ENCODE measurements around the gene EPB41.

DNA sequence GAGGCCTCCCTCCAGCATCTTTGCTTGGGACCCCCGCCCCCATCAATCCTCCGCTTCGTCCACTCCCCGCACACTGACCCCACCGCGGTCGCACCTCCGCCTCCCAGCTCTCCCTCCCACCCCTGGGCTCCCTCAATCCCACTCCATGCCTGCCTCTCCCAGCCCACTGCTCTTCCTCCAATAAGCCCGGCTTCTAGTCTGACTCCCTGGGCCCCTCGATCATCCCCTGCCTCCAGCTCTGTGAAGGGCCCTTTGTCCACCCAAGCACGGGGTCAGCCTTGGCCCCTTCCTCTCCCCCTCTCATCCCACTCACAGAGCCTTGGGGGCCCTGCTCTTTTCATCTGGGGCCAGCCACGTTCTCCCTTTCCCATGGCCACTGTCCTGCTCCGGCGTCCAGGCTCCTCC, 210.9 kb downstream of the EPB41 start:
- TF ChIP-seq POLR2A (IDR thresholded peaks at IDR 0.05) (no peak), POLR2AphosphoS5 (IDR thresholded peaks at IDR 0.05) (no peak), EP300 (IDR thresholded peaks at IDR 0.05; ENCODE audit: low read depth) (no peak)
- TF ChIP-seq, protein P1, sequence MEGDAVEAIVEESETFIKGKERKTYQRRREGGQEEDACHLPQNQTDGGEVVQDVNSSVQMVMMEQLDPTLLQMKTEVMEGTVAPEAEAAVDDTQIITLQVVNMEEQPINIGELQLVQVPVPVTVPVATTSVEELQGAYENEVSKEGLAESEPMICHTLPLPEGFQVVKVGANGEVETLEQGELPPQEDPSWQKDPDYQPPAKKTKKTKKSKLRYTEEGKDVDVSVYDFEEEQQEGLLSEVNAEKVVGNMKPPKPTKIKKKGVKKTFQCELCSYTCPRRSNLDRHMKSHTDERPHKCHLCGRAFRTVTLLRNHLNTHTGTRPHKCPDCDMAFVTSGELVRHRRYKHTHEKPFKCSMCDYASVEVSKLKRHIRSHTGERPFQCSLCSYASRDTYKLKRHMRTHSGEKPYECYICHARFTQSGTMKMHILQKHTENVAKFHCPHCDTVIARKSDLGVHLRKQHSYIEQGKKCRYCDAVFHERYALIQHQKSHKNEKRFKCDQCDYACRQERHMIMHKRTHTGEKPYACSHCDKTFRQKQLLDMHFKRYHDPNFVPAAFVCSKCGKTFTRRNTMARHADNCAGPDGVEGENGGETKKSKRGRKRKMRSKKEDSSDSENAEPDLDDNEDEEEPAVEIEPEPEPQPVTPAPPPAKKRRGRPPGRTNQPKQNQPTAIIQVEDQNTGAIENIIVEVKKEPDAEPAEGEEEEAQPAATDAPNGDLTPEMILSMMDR (IDR thresholded peaks at IDR 0.05): no peak
